Activated naive CD4-positive, alpha-beta T cell treated with anti-CD3 and anti-CD28 coated beads for 36 hours (primary cell): ENCODE data around the gene TBC1D2. TPM values are rescaled to one million over a fixed set of nuclear protein-coding genes. Genes with fewer than 3 reads are reported as not detected.
"Not testable (repeated sequence)": the region's sequence is repeated elsewhere in the genome, so short reads cannot be mapped to it uniquely, and the experiment has no call there.

Experiments
- CTCF ChIA-PET: fragments of 350-600 bp; sonication (Branson Sonifier 250); formaldehyde crosslinking; loops from one replicate; lab custom pipeline; 2021; ENCODE audit warnings: antibody characterized with exemption; lab: Charles Lee
- DNase-seq: peaks from one replicate; pipeline ENCODE4 v3.0.0-alpha.2; 2020
- H3K27ac Mint-ChIP-seq: one replicate; pipeline ENCODE4 v1.8.0; 2021; ENCODE audit warnings: mild to moderate bottlenecking, mixed read lengths
- H3K27me3 Mint-ChIP-seq: one replicate; pipeline ENCODE4 v1.8.0; 2021; ENCODE audit warnings: low read depth, mixed read lengths
- H3K36me3 Mint-ChIP-seq: one replicate; pipeline ENCODE4 v1.8.0; 2021; ENCODE audit warnings: low read depth, mixed read lengths
- H3K4me1 Mint-ChIP-seq: one replicate; pipeline ENCODE4 v1.8.0; 2021; ENCODE audit warnings: low read depth, mixed read lengths
- H3K4me3 Mint-ChIP-seq: one replicate; pipeline ENCODE4 v1.8.0; 2021; ENCODE audit warnings: mild to moderate bottlenecking, moderate library complexity, mixed read lengths
- H3K9me3 Mint-ChIP-seq: one replicate; pipeline ENCODE4 v1.8.0; 2021; ENCODE audit warnings: mixed read lengths
- intact Hi-C: fragments of 100-400 bp; cut with micrococcal nuclease; formaldehyde crosslinking; loops from one replicate; pipeline ENCODE4 v1.15.1; 2023
- total RNA-seq, 2 experiments: library from RNA; stranded (reverse); gene quantifications; one replicate each; pipeline ENCODE4 v1.2.3, GENCODE V29; 2021

The TBC1D2 gene
- total RNA-seq, 2 experiments from 2014 or later = 2.4 to 2.5 TPM

DNA sequence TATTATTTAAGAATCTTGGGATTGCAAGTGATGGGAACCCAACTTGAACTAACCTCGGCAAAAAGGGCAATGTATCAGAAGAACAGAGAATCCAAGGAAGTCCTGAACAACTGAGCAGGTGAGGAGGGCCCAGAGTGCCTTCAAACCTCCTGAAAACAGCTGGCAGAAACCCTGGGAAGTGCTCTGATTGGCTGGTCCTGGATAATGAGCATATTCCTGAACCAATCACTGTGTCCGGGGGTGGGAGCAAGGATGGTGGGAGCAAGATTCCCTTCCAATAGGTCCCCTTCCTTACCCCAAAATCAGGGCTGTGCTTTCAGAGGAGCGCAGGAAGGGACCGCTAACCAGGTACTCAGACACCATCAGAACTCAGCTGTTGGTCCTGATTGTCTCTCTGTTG, 31.9 kb upstream of the TBC1D2 start:
- CTCF ChIA-PET = no interaction called here
- no peaks in the 10 kb centered on the region for H3K9me3 Mint-ChIP-seq
- H3K27ac Mint-ChIP-seq = no peak overlapping the region
- intact Hi-C loops = no loop called here
- no peaks in the 10 kb centered on the region for H3K4me1 Mint-ChIP-seq
- H3K36me3 Mint-ChIP-seq = no peaks in the 10 kb centered on the region
- H3K4me3 Mint-ChIP-seq = no peak overlapping the region
- no peak for DNase-seq
- H3K27me3 Mint-ChIP-seq = no peaks in the 10 kb centered on the region

DNA sequence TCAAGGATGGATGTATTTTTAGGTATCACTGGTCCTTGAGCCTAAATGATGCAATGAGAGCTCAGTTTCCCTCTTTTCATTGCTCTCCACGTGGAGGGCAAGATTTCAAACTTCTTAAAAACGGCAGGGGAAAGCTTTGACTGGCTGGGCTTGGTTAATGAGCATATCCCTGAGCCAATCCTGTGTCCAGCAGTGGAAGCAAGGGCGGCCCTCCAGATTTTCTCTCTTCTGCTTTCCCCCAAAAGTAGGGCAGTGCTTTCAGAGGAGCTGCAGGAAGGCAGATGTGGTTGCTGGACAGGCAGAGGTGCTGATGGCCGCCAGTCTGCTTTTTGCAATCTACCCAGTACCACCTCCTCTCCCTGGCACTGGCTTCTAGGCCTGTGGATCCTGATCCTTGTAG, 30.0 kb upstream of the TBC1D2 start:
- H3K27ac Mint-ChIP-seq = no peak overlapping the region
- H3K27me3 Mint-ChIP-seq = peaks cover 2% of the 10 kb centered on the region
- no peak for DNase-seq
- H3K4me1 Mint-ChIP-seq = no peaks in the 10 kb centered on the region
- H3K36me3 Mint-ChIP-seq = no peaks in the 10 kb centered on the region
- CTCF ChIA-PET = interaction anchor here (0.7 kb wide), 1 partner anchor 384 kb away, joined by 3 read pairs; no protein-coding TSS in a partner anchor
- H3K9me3 Mint-ChIP-seq = no peaks in the 10 kb centered on the region
- intact Hi-C loops = no loop called here
- H3K4me3 Mint-ChIP-seq = no peak overlapping the region

DNA sequence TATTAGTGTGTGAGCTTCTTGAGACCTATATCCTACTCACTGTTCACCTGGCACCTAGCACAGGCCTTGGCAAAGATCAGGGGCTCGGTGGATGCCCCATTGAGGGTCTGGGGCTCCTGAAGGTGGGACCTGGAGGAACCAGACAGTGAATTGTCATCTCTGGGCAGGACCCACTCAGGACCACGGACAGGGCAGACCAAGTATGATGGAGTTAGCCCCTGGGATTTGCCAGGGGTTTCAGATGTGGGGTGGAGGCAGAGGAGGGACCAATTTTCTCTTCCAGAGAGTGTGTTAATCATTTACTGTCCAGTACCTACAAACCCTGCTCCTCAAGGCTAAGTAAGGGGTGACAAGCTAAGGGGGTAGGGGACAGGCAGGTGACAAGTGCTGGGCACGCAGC, 29.3 kb upstream of the TBC1D2 start:
- no peaks in the 10 kb centered on the region for H3K4me1 Mint-ChIP-seq
- H3K9me3 Mint-ChIP-seq = no peaks in the 10 kb centered on the region
- CTCF ChIA-PET = interaction anchor here (0.7 kb wide), 1 partner anchor 383 kb away, joined by 3 read pairs; no protein-coding TSS in a partner anchor
- H3K4me3 Mint-ChIP-seq = no peak overlapping the region
- no peak for DNase-seq
- H3K27ac Mint-ChIP-seq = no peak overlapping the region
- no peaks in the 10 kb centered on the region for H3K36me3 Mint-ChIP-seq
- H3K27me3 Mint-ChIP-seq = peaks cover 2% of the 10 kb centered on the region
- intact Hi-C loops = no loop called here

DNA sequence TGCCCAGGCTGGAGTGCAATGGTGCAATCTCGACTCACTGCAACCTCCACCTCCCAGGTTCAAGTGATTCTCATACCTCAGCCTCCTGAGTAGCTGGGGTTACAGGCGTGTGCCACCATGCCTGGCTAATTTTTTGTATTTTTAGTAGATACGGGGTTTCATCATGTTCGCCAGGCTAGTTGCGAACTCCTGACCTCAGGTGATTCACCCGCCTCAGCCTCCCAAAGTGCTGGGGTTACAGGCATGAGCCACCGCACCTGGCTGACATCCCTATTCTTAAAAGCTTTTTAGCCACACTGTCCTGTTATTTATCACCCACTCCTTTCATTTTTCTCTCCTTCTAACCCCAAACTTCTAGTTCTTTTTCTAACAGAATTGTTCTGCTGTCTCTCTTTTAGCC, 27.7 kb upstream of the TBC1D2 start:
- CTCF ChIA-PET = interaction anchor here (0.6 kb wide), 1 partner anchor 157 kb away, joined by 3 read pairs; no protein-coding TSS in a partner anchor
- H3K36me3 Mint-ChIP-seq, H3K27me3 Mint-ChIP-seq, H3K27ac Mint-ChIP-seq, DNase-seq, H3K4me3 Mint-ChIP-seq, H3K9me3 Mint-ChIP-seq, intact Hi-C loops, H3K4me1 Mint-ChIP-seq: not testable (repeated sequence)

DNA sequence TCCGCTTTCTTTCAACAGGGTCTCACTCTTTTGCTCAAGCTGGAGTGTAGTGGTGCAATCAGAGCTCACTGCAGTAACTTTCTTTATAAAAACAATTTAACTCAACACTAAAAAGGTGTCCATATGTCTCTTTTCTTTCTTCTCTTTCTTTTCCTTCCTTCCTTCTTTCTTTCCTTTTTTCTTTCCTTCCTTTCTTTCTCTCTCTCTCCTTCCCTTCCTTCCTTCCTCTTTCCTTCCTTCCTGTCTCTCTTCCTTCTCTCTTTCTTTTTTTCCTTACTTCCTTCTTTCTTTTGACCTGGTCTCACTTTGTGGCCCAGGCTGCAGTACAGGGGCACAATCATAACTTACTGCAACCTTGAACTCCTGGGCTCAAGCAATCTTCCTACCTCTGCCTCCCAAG, 25.8 kb upstream of the TBC1D2 start:
- intact Hi-C loops = no loop called here
- DNase-seq = no peak
- no peaks in the 10 kb centered on the region for H3K9me3 Mint-ChIP-seq
- no peaks in the 10 kb centered on the region for H3K4me1 Mint-ChIP-seq
- no peak overlapping the region for H3K4me3 Mint-ChIP-seq
- H3K27me3 Mint-ChIP-seq = peaks cover 2% of the 10 kb centered on the region
- no peak overlapping the region for H3K27ac Mint-ChIP-seq
- H3K36me3 Mint-ChIP-seq = no peaks in the 10 kb centered on the region
- CTCF ChIA-PET = interaction anchor here (1.2 kb wide), 1 partner anchor 17 kb away, joined by 4 read pairs; no protein-coding TSS in a partner anchor

DNA sequence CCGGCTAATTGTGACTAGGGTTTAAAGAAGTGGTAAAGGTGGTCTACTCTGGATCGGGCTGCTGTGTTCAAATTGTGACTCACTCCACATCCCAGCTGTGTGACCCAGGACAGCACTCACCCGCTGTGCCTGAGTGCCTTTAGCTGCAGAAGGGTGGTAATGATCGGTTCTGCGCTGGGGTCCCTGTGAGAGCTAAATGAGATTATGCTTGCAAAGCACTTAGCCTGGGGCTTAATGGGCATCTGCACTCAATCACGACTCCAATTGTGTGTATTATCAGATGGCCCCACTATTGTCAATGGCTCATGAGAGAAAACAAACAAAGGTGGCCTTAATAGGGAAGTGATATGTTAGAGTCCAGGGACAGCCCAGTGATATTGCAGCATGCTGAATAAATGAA, 25.1 kb upstream of the TBC1D2 start:
- no peak for DNase-seq
- Mint-ChIP-seq H3K9me3 (no peaks in the 10 kb centered on the region), H3K4me3 (no peak overlapping the region), H3K27me3 (peaks cover 2% of the 10 kb centered on the region), H3K27ac (no peak overlapping the region), H3K4me1 (no peaks in the 10 kb centered on the region), H3K36me3 (no peaks in the 10 kb centered on the region)
- CTCF ChIA-PET = interaction anchor here (1.2 kb wide), 1 partner anchor 17 kb away, joined by 4 read pairs; no protein-coding TSS in a partner anchor
- intact Hi-C loops = no loop called here

DNA sequence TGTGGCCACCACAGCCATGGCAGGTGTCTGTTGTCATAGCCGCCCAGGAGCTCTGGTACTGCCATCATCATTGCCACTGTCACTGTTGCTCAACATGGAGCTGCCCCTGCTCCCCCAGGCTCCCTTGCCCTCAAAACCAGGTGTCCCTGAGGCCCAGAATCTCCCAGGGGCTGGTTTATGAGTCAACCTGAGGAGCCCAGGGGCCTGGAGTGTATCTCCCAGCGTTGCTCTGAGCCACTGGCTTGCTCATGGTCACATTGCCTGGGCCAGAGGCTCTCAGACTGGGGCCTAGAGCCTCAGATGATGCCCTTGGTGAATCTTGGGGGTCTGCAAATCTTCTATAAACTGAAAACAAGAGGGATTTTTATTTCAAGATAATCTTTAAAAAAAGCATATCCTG, 24.7 kb upstream of the TBC1D2 start:
- H3K27me3 Mint-ChIP-seq = peaks cover 2% of the 10 kb centered on the region
- intact Hi-C loops = no loop called here
- H3K4me3 Mint-ChIP-seq = no peak overlapping the region
- H3K9me3 Mint-ChIP-seq = no peaks in the 10 kb centered on the region
- no peaks in the 10 kb centered on the region for H3K4me1 Mint-ChIP-seq
- no peak overlapping the region for H3K27ac Mint-ChIP-seq
- no peaks in the 10 kb centered on the region for H3K36me3 Mint-ChIP-seq
- CTCF ChIA-PET = no interaction called here
- DNase-seq = no peak

DNA sequence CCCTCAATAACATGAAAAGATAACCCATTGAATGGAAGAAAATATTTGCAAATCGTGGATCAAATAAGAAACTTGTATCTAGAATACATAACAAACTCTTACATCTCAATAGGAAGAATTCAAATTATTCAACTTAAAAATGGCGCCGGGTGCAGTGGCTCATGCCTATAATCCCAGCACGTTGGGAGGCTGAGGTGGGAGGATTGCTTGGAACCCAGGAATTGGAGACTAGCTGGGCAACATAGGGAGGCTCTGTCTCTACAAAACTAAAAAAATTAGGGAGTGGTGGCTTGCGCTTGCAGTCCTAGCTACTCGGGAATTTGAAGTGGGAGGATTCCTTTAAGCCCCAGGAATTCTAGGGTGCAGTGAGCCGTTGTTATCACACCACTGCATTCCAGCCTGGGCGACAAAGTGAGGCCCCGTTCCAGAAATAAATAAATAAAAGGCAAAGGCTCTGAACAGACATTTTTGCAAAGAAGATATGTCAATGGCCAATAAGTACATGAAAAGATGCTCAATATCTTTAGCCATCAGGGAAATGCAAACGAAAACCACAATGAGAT, 21.5 kb upstream of the TBC1D2 start:
- intact Hi-C loops = no loop called here
- H3K4me1 Mint-ChIP-seq = no peaks in the 10 kb centered on the region
- H3K4me3 Mint-ChIP-seq = no peak overlapping the region
- no peak overlapping the region for H3K27ac Mint-ChIP-seq
- no peak for DNase-seq
- H3K27me3 Mint-ChIP-seq = peaks cover 2% of the 10 kb centered on the region
- no peaks in the 10 kb centered on the region for H3K36me3 Mint-ChIP-seq
- CTCF ChIA-PET = no interaction called here
- no peaks in the 10 kb centered on the region for H3K9me3 Mint-ChIP-seq

DNA sequence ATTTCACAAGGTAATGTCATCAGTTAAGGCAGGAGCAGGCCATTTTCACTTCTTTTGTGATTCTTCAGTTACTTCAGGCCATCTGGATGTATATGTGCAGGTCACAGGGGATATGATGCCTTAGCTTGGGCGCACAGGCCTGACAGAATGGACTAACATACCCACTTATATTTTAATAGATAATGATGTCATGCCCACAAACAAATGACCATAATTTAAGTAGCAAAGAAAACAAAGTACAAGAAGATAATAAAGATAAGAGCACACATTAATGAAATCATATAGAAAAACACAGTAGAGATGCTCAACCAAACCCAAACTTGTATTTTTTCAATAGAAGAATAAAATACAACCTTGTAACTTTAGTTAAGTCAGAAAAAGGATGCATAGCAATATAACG, 19.7 kb upstream of the TBC1D2 start:
- Mint-ChIP-seq H3K36me3 (no peaks in the 10 kb centered on the region), H3K4me3 (no peak overlapping the region), H3K9me3 (no peaks in the 10 kb centered on the region), H3K27ac (no peak overlapping the region), H3K27me3 (no peaks in the 10 kb centered on the region), H3K4me1 (no peaks in the 10 kb centered on the region)
- no peak for DNase-seq
- CTCF ChIA-PET = no interaction called here
- intact Hi-C loops = no loop called here

DNA sequence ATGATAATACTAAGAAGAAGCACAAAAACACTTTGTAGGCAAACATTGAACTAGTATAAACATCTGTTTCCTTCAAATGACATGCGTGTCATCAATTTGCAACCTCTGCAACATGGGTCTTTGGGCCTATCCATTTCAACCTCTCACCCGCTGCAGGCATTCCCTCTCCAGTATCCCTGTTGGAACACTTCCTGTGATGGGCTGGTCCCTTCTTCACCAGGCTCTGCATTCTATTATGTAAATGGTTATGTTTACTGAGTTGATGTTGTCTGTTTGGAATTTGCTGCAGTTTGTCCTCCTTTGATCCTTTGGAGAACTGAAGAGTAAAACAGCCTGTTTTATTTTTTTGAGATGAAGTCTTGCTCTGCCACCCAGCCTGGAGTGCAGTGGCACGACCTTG, 16.6 kb upstream of the TBC1D2 start:
- Mint-ChIP-seq H3K27ac (no peak overlapping the region), H3K9me3 (no peaks in the 10 kb centered on the region), H3K4me3 (no peak overlapping the region), H3K36me3 (no peaks in the 10 kb centered on the region), H3K27me3 (peaks cover 6% of the 10 kb centered on the region), H3K4me1 (no peaks in the 10 kb centered on the region)
- CTCF ChIA-PET = interaction anchor here (1.2 kb wide), 2 partner anchors 51 to 504 kb away, joined by 3 read pairs; no protein-coding TSS in a partner anchor
- no peak for DNase-seq
- intact Hi-C loops = no loop called here

DNA sequence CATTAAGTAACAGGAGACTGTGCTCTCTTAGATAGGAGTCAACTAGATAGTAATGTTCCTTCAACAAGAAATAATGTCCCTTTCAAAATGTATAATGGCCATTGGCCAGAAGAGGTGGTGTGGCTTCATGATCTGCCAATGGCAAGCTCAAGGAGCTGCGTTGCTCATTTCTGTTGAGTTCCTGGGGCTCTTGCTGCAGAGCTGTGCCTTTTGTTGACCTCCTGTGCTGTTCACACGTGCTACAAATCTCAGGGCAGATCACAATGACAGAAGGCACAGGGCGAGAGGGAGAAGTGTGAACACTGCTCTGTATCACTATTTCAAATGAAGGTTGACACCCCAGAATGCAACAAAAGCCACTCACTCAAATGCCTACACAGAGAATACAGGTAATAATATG, 16.0 kb upstream of the TBC1D2 start:
- H3K27ac Mint-ChIP-seq = no peak overlapping the region
- H3K4me1 Mint-ChIP-seq = no peaks in the 10 kb centered on the region
- CTCF ChIA-PET = interaction anchor here (1.2 kb wide), 2 partner anchors 50 to 505 kb away, joined by 3 read pairs; no protein-coding TSS in a partner anchor

DNA sequence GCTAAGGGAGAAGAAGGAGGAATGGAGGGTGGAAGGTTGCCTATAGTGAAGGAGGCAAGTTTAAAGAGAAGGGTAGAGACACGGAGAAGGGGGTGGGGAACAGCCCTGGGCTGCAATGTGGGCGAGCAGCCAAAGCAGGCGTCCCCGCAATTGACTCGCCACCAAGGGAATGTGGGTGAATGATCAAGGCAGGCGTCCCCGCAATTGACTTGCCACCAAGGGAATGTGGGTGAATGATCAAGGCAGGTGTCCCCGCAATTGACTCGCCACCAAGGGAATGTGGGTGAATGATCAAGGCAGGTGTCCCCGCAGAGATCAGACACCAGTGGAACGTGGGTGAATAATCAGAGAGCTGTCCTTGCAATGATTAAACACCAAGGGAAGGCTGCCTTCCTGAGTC, 14.8 kb upstream of the TBC1D2 start:
- H3K27ac Mint-ChIP-seq, H3K27me3 Mint-ChIP-seq, H3K4me3 Mint-ChIP-seq, DNase-seq, H3K4me1 Mint-ChIP-seq, H3K9me3 Mint-ChIP-seq, intact Hi-C loops, H3K36me3 Mint-ChIP-seq, CTCF ChIA-PET: not testable (repeated sequence)

More for the DNA sequence above, 16.0 kb upstream of the TBC1D2 start:
- no peak for DNase-seq
- no peaks in the 10 kb centered on the region for H3K36me3 Mint-ChIP-seq
- H3K27me3 Mint-ChIP-seq = peaks cover 6% of the 10 kb centered on the region
- H3K4me3 Mint-ChIP-seq = no peak overlapping the region
- intact Hi-C loops = no loop called here
- H3K9me3 Mint-ChIP-seq = no peaks in the 10 kb centered on the region

DNA sequence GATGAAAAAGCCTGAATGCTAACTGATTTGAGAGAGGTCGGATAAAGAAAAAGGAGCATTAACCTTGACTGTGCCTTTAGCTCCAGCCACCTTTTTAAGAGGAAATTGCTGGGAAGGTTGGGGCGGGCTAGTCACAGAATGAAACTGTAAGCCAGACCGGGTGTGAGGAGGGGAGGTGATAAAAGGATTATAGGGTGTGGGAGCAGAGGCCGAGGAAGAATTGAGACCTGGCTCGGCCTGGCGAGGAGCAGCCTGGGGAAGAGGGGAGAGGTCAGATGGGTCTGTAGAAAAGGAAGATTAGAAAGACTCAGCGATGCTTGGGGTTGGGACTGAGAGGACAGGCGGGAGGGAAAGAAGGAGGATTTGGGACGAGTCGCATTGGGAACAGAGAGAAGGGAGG, 14.2 kb upstream of the TBC1D2 start:
- H3K4me1 Mint-ChIP-seq, H3K27ac Mint-ChIP-seq, CTCF ChIA-PET, H3K9me3 Mint-ChIP-seq, DNase-seq, intact Hi-C loops, H3K36me3 Mint-ChIP-seq, H3K27me3 Mint-ChIP-seq, H3K4me3 Mint-ChIP-seq: not testable (repeated sequence)
